Measurements from ENCODE around the gene COL9A3.
"Not testable (repeated sequence)": the region's sequence is repeated elsewhere in the genome, so short reads cannot be mapped to it uniquely, and the experiment has no call there.

The COL9A3 gene

GRCh38 chr20:62850333-62850974 lies 33.6 kb downstream of the COL9A3 start:
- Histone ChIP-seq H3K4me3 (ENCODE audit: low read depth, low read length) (peak overlapping the region; percentile 18), H3K4me2 (ENCODE audit: low read length) (no peak overlapping the region), H2BK12ac (ENCODE audit: low read length) (no peak overlapping the region), H4K12ac (ENCODE audit: low read depth, low read length) (no peak overlapping the region), H3K79me2 (ENCODE audit: control insufficient read depth, insufficient read depth, low read length, poor library complexity) (no peaks in the 10 kb centered on the region), H4K8ac (ENCODE audit: low read depth, low read length) (no peak overlapping the region), H3K23ac (ENCODE audit: low read length) (no peak overlapping the region), H2BK120ac (ENCODE audit: insufficient read depth, low read length, poor library complexity) (no peak overlapping the region), H3K27ac (ENCODE audit: low read depth, low read length) (no peak overlapping the region), H2AFZ (ENCODE audit: insufficient read depth, low read length, poor library complexity) (no peak overlapping the region), H3K9ac (ENCODE audit: low read length) (no peak overlapping the region), H3K9me3 (ENCODE audit: insufficient read depth, low read depth, low read length) (no peaks in the 10 kb centered on the region), H3K27me3 (ENCODE audit: insufficient read depth, low read length) (no peaks in the 10 kb centered on the region), H3K36me3 (ENCODE audit: control insufficient read depth in 1 of 2, insufficient read depth in 2 of 2, low read length in 2 of 2) (peaks cover 10% of the 10 kb centered on the region in 2 experiments), H3K79me1 (ENCODE audit: low read length) (no peaks in the 10 kb centered on the region), H3K14ac (ENCODE audit: low read length) (no peak overlapping the region), H3K4me1 (ENCODE audit: control insufficient read depth in 1 of 2, insufficient read depth in 2 of 2, low read length in 2 of 2) (no peaks in the 10 kb centered on the region), H4K91ac (ENCODE audit: low read depth, low read length) (no peak overlapping the region), H3K18ac (ENCODE audit: low read length) (no peak overlapping the region), H3K4ac (ENCODE audit: low read depth, low read length) (no peak overlapping the region), H2AK5ac (ENCODE audit: low read length) (no peak overlapping the region), H2BK5ac (ENCODE audit: low read depth, low read length, poor library complexity) (no peak overlapping the region)
- DNase-seq: no peak
- WGBS (ENCODE audit: extremely low coverage, insufficient coverage, insufficient read length): no CpG with 5 or more reads among the region's 22 CpGs

DNA sequence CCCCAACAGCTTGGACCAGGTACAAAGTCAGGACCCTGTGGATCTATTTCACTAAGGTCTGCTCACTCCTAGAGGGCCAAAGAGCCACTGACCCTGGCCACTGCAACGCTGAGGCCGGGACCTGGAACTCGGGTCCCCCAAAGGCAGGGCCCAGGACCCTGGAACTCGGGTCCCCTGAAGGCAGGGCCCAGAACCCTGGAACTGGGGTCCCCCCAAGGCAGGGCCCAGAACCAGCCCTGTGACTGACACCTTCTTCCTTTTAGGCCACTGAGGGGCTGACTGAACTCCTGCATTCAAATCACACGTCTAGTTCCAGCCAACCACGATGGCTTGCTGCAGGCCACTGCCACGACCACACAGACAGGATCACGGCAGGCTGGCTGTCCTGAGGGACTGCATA lies 35.3 kb downstream of the COL9A3 start:
- no peak overlapping the region for H3K4me2 ChIP-seq (ENCODE audit: low read length)
- H2AK5ac ChIP-seq (ENCODE audit: low read length): no peak overlapping the region
- H3K4me1 ChIP-seq (ENCODE audit: control insufficient read depth in 1 of 2, insufficient read depth in 2 of 2, low read length in 2 of 2): no peaks in the 10 kb centered on the region
- no peaks in the 10 kb centered on the region for H3K79me2 ChIP-seq (ENCODE audit: control insufficient read depth, insufficient read depth, low read length, poor library complexity)
- no peaks in the 10 kb centered on the region for H3K9me3 ChIP-seq (ENCODE audit: insufficient read depth, low read depth, low read length)
- H2BK5ac ChIP-seq (ENCODE audit: low read depth, low read length, poor library complexity): no peak overlapping the region
- H3K14ac ChIP-seq (ENCODE audit: low read length): no peak overlapping the region
- H3K27me3 ChIP-seq (ENCODE audit: insufficient read depth, low read length): no peaks in the 10 kb centered on the region
- no CpG with 5 or more reads among the region's 8 CpGs for WGBS (ENCODE audit: extremely low coverage, insufficient coverage, insufficient read length)
- no peak overlapping the region for H2BK120ac ChIP-seq (ENCODE audit: insufficient read depth, low read length, poor library complexity)
- no peak overlapping the region for H4K91ac ChIP-seq (ENCODE audit: low read depth, low read length)
- H2AFZ ChIP-seq (ENCODE audit: insufficient read depth, low read length, poor library complexity): no peak overlapping the region
- no peak overlapping the region for H3K18ac ChIP-seq (ENCODE audit: low read length)
- H3K79me1 ChIP-seq (ENCODE audit: low read length): no peaks in the 10 kb centered on the region
- H2BK12ac ChIP-seq (ENCODE audit: low read length): no peak overlapping the region
- H3K9ac ChIP-seq (ENCODE audit: low read length): no peak overlapping the region
- H3K27ac ChIP-seq (ENCODE audit: low read depth, low read length): no peak overlapping the region
- H3K4me3 ChIP-seq (ENCODE audit: low read depth, low read length): no peak overlapping the region
- H3K36me3 ChIP-seq (ENCODE audit: control insufficient read depth in 1 of 2, insufficient read depth in 2 of 2, low read length in 2 of 2): peaks cover 14 to 15% of the 10 kb centered on the region in 2 experiments
- H4K12ac ChIP-seq (ENCODE audit: low read depth, low read length): no peak overlapping the region
- no peak overlapping the region for H3K23ac ChIP-seq (ENCODE audit: low read length)
- H4K8ac ChIP-seq (ENCODE audit: low read depth, low read length): no peak overlapping the region
- no peak overlapping the region for H3K4ac ChIP-seq (ENCODE audit: low read depth, low read length)
- DNase-seq: no peak

GRCh38 chr20:62852841-62853240 lies 36.0 kb downstream of the COL9A3 start:
- no peak overlapping the region for H3K14ac ChIP-seq (ENCODE audit: low read length)
- no peaks in the 10 kb centered on the region for H3K27me3 ChIP-seq (ENCODE audit: insufficient read depth, low read length)
- no peak overlapping the region for H3K27ac ChIP-seq (ENCODE audit: low read depth, low read length)
- H3K9ac ChIP-seq (ENCODE audit: low read length): no peak overlapping the region
- H2BK12ac ChIP-seq (ENCODE audit: low read length): no peak overlapping the region
- H3K79me2 ChIP-seq (ENCODE audit: control insufficient read depth, insufficient read depth, low read length, poor library complexity): no peaks in the 10 kb centered on the region
- no peak overlapping the region for H3K23ac ChIP-seq (ENCODE audit: low read length)
- WGBS (ENCODE audit: extremely low coverage, insufficient coverage, insufficient read length): no CpG with 5 or more reads among the region's 12 CpGs
- no peak overlapping the region for H3K4me2 ChIP-seq (ENCODE audit: low read length)
- H3K18ac ChIP-seq (ENCODE audit: low read length): no peak overlapping the region
- no peaks in the 10 kb centered on the region for H3K9me3 ChIP-seq (ENCODE audit: insufficient read depth, low read depth, low read length)
- DNase-seq: no peak
- no peak overlapping the region for H2AFZ ChIP-seq (ENCODE audit: insufficient read depth, low read length, poor library complexity)
- no peaks in the 10 kb centered on the region for H3K4me1 ChIP-seq (ENCODE audit: control insufficient read depth in 1 of 2, insufficient read depth in 2 of 2, low read length in 2 of 2)
- no peak overlapping the region for H3K4ac ChIP-seq (ENCODE audit: low read depth, low read length)
- H2BK5ac ChIP-seq (ENCODE audit: low read depth, low read length, poor library complexity): no peak overlapping the region
- no peaks in the 10 kb centered on the region for H3K79me1 ChIP-seq (ENCODE audit: low read length)
- no peak overlapping the region for H4K91ac ChIP-seq (ENCODE audit: low read depth, low read length)
- no peak overlapping the region for H2AK5ac ChIP-seq (ENCODE audit: low read length)
- H4K8ac ChIP-seq (ENCODE audit: low read depth, low read length): no peak overlapping the region
- peaks cover 16 to 17% of the 10 kb centered on the region in 2 experiments for H3K36me3 ChIP-seq (ENCODE audit: control insufficient read depth in 1 of 2, insufficient read depth in 2 of 2, low read length in 2 of 2)
- no peak overlapping the region for H2BK120ac ChIP-seq (ENCODE audit: insufficient read depth, low read length, poor library complexity)
- no peak overlapping the region for H4K12ac ChIP-seq (ENCODE audit: low read depth, low read length)
- no peak overlapping the region for H3K4me3 ChIP-seq (ENCODE audit: low read depth, low read length)

DNA sequence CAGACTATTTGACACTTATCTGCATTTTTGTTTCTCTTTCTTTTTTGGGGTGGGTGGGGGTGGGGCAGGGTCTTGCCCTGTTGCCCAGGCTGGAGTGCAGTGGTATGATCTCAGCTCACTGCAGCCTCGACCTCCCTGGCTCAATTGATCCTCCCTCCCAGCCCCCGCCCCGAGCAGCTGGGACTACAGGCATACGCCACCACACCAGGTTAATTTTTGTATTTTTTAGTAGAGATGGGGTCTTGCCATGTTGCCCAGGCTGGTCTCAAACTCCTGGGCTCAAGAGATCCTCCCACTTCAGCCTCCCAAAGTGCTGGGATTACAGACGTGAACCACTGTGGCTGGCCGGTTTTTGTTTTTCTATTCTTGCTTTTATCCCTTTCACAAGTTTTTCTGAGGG lies 36.5 kb downstream of the COL9A3 start:
- not testable (repeated sequence) for H3K27me3 ChIP-seq (ENCODE audit: insufficient read depth, low read length); H3K4me2 ChIP-seq (ENCODE audit: low read length); H3K9me3 ChIP-seq (ENCODE audit: insufficient read depth, low read depth, low read length); H3K23ac ChIP-seq (ENCODE audit: low read length); H2AK5ac ChIP-seq (ENCODE audit: low read length); H3K79me2 ChIP-seq (ENCODE audit: control insufficient read depth, insufficient read depth, low read length, poor library complexity); H2AFZ ChIP-seq (ENCODE audit: insufficient read depth, low read length, poor library complexity); H3K4ac ChIP-seq (ENCODE audit: low read depth, low read length); H3K9ac ChIP-seq (ENCODE audit: low read length); H3K79me1 ChIP-seq (ENCODE audit: low read length); H3K14ac ChIP-seq (ENCODE audit: low read length); H2BK12ac ChIP-seq (ENCODE audit: low read length); H3K27ac ChIP-seq (ENCODE audit: low read depth, low read length); H4K91ac ChIP-seq (ENCODE audit: low read depth, low read length); H3K4me3 ChIP-seq (ENCODE audit: low read depth, low read length); H2BK5ac ChIP-seq (ENCODE audit: low read depth, low read length, poor library complexity); H2BK120ac ChIP-seq (ENCODE audit: insufficient read depth, low read length, poor library complexity); H3K18ac ChIP-seq (ENCODE audit: low read length); H3K4me1 ChIP-seq (ENCODE audit: control insufficient read depth in 1 of 2, insufficient read depth in 2 of 2, low read length in 2 of 2); DNase-seq; H4K12ac ChIP-seq (ENCODE audit: low read depth, low read length); H4K8ac ChIP-seq (ENCODE audit: low read depth, low read length)
- no CpG with 5 or more reads among the region's 6 CpGs for WGBS (ENCODE audit: extremely low coverage, insufficient coverage, insufficient read length)
- peaks cover 17 to 18% of the 10 kb centered on the region in 2 experiments for H3K36me3 ChIP-seq (ENCODE audit: control insufficient read depth in 1 of 2, insufficient read depth in 2 of 2, low read length in 2 of 2)
